Liver (tissue), 3 donors: ENCODE measurements around the gene DGKD.

Source experiments
- EGR1 ChIP-seq, 2 donors: IDR thresholded peaks; 2 replicates each; pipeline ENCODE4 v1.6.1; 2016 to 2018; ENCODE audit warnings: antibody characterized with exemption in 2 of 2, low read depth in 2 of 2
- FOXA1 ChIP-seq: IDR thresholded peaks from 2 replicates; pipeline ENCODE4 v1.6.1; 2016; ENCODE audit warnings: antibody characterized with exemption
- HNF4A ChIP-seq, 2 donors: conservative IDR thresholded peaks; 2 replicates each; pipeline ENCODE4 v1.6.1; 2016; ENCODE audit warnings: antibody characterized with exemption in 2 of 2, mild to moderate bottlenecking in 2 of 2
- JUND ChIP-seq, 2 donors: IDR thresholded peaks; 2 replicates each; pipeline ENCODE4 v1.6.1; 2016; ENCODE audit warnings: antibody characterized with exemption in 2 of 2
- RAD21 ChIP-seq, 2 donors: IDR thresholded peaks; 2 replicates each; pipeline ENCODE4 v1.6.1; 2016; ENCODE audit warnings: antibody characterized with exemption in 2 of 2, mild to moderate bottlenecking in 2 of 2
- RXRA ChIP-seq, 2 donors: IDR thresholded peaks; 2 replicates each; pipeline ENCODE4 v1.6.1; 2017 to 2018; ENCODE audit warnings: antibody characterized with exemption in 2 of 2, mild to moderate bottlenecking in 1 of 2
- SP1 ChIP-seq: IDR thresholded peaks from 2 replicates; pipeline ENCODE4 v1.6.1; 2018; ENCODE audit warnings: antibody characterized with exemption, mild to moderate bottlenecking
- TAF1 ChIP-seq: conservative IDR thresholded peaks from 2 replicates; pipeline ENCODE4 v1.6.1; 2016; ENCODE audit warnings: antibody characterized with exemption, mild to moderate bottlenecking
- YY1 ChIP-seq: IDR thresholded peaks from 2 replicates; pipeline ENCODE4 v1.6.1; 2016; ENCODE audit warnings: antibody characterized with exemption, mild to moderate bottlenecking
- ZBTB33 ChIP-seq: IDR thresholded peaks from 2 replicates; pipeline ENCODE4 v1.6.1; 2016; ENCODE audit warnings: antibody characterized with exemption
- TF ChIP-seq, protein P1 (sequence below): fragments of 150-350 bp; IDR thresholded peaks from 2 replicates; pipeline ENCODE4 v1.5.1; 2017; ENCODE audit warnings: improper control_type of control experiment, low read depth, low read length; ENCODE audit not compliant: missing input control
- TF ChIP-seq, protein P2 (sequence below): IDR thresholded peaks from 2 replicates; pipeline ENCODE4 v1.6.1; 2016; ENCODE audit warnings: antibody characterized with exemption, mild to moderate bottlenecking
- TF ChIP-seq, protein P3 (sequence below): IDR thresholded peaks from 2 replicates; pipeline ENCODE4 v1.6.1; 2016; ENCODE audit warnings: antibody characterized with exemption
- TF ChIP-seq, protein P4 (sequence below): IDR thresholded peaks from 2 replicates; pipeline ENCODE4 v1.6.1; 2016; ENCODE audit warnings: antibody characterized with exemption
- donor health status: healthy.
- donor health status: healthy.

GRCh38 chr2:233385489-233386044 lies 31.3 kb downstream of the DGKD start:
- TF ChIP-seq FOXA1 (no peak), JUND (IDR thresholded peaks at IDR 0.05) (no peak), ZBTB33 (no peak), TAF1 (no peak), SP1 (no peak), RAD21 (IDR thresholded peaks at IDR 0.05) (no peak), EGR1 (IDR thresholded peaks at IDR 0.05; ENCODE audit: low read depth in 2 of 2) (no peak), YY1 (no peak), RXRA (IDR thresholded peaks at IDR 0.05) (no peak), HNF4A (conservative IDR thresholded peaks at IDR 0.05) (no peak)
- TF ChIP-seq, protein P1, sequence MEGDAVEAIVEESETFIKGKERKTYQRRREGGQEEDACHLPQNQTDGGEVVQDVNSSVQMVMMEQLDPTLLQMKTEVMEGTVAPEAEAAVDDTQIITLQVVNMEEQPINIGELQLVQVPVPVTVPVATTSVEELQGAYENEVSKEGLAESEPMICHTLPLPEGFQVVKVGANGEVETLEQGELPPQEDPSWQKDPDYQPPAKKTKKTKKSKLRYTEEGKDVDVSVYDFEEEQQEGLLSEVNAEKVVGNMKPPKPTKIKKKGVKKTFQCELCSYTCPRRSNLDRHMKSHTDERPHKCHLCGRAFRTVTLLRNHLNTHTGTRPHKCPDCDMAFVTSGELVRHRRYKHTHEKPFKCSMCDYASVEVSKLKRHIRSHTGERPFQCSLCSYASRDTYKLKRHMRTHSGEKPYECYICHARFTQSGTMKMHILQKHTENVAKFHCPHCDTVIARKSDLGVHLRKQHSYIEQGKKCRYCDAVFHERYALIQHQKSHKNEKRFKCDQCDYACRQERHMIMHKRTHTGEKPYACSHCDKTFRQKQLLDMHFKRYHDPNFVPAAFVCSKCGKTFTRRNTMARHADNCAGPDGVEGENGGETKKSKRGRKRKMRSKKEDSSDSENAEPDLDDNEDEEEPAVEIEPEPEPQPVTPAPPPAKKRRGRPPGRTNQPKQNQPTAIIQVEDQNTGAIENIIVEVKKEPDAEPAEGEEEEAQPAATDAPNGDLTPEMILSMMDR, result no peak
- TF ChIP-seq, protein P2, sequence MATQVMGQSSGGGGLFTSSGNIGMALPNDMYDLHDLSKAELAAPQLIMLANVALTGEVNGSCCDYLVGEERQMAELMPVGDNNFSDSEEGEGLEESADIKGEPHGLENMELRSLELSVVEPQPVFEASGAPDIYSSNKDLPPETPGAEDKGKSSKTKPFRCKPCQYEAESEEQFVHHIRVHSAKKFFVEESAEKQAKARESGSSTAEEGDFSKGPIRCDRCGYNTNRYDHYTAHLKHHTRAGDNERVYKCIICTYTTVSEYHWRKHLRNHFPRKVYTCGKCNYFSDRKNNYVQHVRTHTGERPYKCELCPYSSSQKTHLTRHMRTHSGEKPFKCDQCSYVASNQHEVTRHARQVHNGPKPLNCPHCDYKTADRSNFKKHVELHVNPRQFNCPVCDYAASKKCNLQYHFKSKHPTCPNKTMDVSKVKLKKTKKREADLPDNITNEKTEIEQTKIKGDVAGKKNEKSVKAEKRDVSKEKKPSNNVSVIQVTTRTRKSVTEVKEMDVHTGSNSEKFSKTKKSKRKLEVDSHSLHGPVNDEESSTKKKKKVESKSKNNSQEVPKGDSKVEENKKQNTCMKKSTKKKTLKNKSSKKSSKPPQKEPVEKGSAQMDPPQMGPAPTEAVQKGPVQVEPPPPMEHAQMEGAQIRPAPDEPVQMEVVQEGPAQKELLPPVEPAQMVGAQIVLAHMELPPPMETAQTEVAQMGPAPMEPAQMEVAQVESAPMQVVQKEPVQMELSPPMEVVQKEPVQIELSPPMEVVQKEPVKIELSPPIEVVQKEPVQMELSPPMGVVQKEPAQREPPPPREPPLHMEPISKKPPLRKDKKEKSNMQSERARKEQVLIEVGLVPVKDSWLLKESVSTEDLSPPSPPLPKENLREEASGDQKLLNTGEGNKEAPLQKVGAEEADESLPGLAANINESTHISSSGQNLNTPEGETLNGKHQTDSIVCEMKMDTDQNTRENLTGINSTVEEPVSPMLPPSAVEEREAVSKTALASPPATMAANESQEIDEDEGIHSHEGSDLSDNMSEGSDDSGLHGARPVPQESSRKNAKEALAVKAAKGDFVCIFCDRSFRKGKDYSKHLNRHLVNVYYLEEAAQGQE, result no peak
- TF ChIP-seq, protein P3, sequence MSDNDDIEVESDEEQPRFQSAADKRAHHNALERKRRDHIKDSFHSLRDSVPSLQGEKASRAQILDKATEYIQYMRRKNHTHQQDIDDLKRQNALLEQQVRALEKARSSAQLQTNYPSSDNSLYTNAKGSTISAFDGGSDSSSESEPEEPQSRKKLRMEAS, result no peak
- TF ChIP-seq, protein P4, sequence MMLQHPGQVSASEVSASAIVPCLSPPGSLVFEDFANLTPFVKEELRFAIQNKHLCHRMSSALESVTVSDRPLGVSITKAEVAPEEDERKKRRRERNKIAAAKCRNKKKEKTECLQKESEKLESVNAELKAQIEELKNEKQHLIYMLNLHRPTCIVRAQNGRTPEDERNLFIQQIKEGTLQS, result no peak
